H1 (cell line): ENCODE measurements around the gene RALGAPB.

ENCODE experiments used
- CEBPB ChIP-seq: IDR thresholded peaks from 2 replicates; pipeline ENCODE4 v1.6.1; 2012; ENCODE audit warnings: low read depth, low read length
- CHD2 ChIP-seq: IDR thresholded peaks from 2 replicates; pipeline ENCODE4 v1.6.1; 2012; ENCODE audit warnings: low read length, improper control_type of control experiment
- CTCF ChIP-seq, 3 experiments: IDR thresholded peaks; 1 replicate in 2 of 3; 2 replicates in 1 of 3; pipeline versions ENCODE4 v1.5.1 to v1.6.1; 2011; ENCODE audit warnings: low read length in 3 of 3, mild to moderate bottlenecking in 3 of 3, inconsistent platforms in 2 of 3, low read depth in 1 of 3, moderate library complexity in 1 of 3; ENCODE audit not compliant: insufficient read depth in 1 of 3; ENCODE audit errors: control extremely low read depth in 1 of 3
- EZH2 ChIP-seq: fragments of 200-600 bp; sonication (generic); IDR thresholded peaks from 2 replicates; pipeline ENCODE4 v1.7.1; 2012; ENCODE audit warnings: low read depth, mild to moderate bottlenecking, moderate library complexity, low read length, inconsistent platforms; ENCODE audit not compliant: severe bottlenecking
- GABPA ChIP-seq: IDR thresholded peaks from 2 replicates; pipeline ENCODE4 v1.6.1; 2011; ENCODE audit warnings: mild to moderate bottlenecking, low read length, moderate library complexity, borderline replicate concordance; ENCODE audit not compliant: insufficient read depth
- PHF8 ChIP-seq: fragments of 200-600 bp; sonication (generic); conservative IDR thresholded peaks from 2 replicates; pipeline ENCODE4 v1.7.1; 2012; ENCODE audit warnings: low read depth, mild to moderate bottlenecking, inconsistent platforms, low read length, moderate library complexity
- POLR2A ChIP-seq, 2 experiments: IDR thresholded peaks; 1 replicate in 1 of 2; 2 replicates in 1 of 2; pipeline ENCODE4 v1.6.1; 2011; ENCODE audit warnings: low read depth in 2 of 2, low read length in 2 of 2, mild to moderate bottlenecking in 2 of 2; ENCODE audit errors: control extremely low read depth in 1 of 2
- SIN3A ChIP-seq, 2 experiments: IDR thresholded peaks in 1 of 2; conservative IDR thresholded peaks in 1 of 2; 2 replicates each; pipeline ENCODE4 v1.6.1; 2011 to 2012; ENCODE audit warnings: low read length in 2 of 2, improper control_type of control experiment in 1 of 2, low read depth in 1 of 2, mild to moderate bottlenecking in 1 of 2
- SP1 ChIP-seq: IDR thresholded peaks from 2 replicates; pipeline ENCODE4 v1.6.1; 2011; ENCODE audit warnings: low read depth, low read length
- TBP ChIP-seq: IDR thresholded peaks from 2 replicates; pipeline ENCODE4 v1.6.1; 2011; ENCODE audit warnings: low read depth, low read length, improper control_type of control experiment

GRCh38 chr20:38599410-38599882 lies 126.8 kb downstream of the RALGAPB start:
- no peak for TF ChIP-seq EZH2
- TF ChIP-seq CTCF (IDR thresholded peaks at IDR 0.05; ENCODE audit: control extremely low read depth in 1 of 3, insufficient read depth in 1 of 3, low read depth in 1 of 3, low read length in 3 of 3), result no peak
- no peak for TF ChIP-seq TBP
- no peak for TF ChIP-seq CHD2
- no peak for TF ChIP-seq SP1
- no peak for TF ChIP-seq SIN3A (conservative IDR thresholded peaks at IDR 0.05 in 1 of 2, IDR thresholded peaks at IDR 0.05 in 1 of 2; ENCODE audit: low read depth in 1 of 2, low read length in 2 of 2)
- TF ChIP-seq GABPA, result no peak
- TF ChIP-seq PHF8, result no peak
- TF ChIP-seq POLR2A (IDR thresholded peaks at IDR 0.05; ENCODE audit: control extremely low read depth in 1 of 2, low read depth in 2 of 2, low read length in 2 of 2), result no peak
- TF ChIP-seq CEBPB, result no peak
